ENCODE measurements around the gene MVB12B. TPM values are rescaled to one million over a fixed set of nuclear protein-coding genes. Genes with fewer than 3 reads are reported as not detected.

MVB12B gene
- total RNA-seq, 1 experiment from 2014 or later: 5.7 TPM

GRCh38 chr9:126389992-126390391, 63.4 kb downstream of the MVB12B start:
- no peaks in the 10 kb centered on the region for H3K36me3 Mint-ChIP-seq
- H3K4me3 Mint-ChIP-seq: no peak overlapping the region
- H3K27me3 Mint-ChIP-seq (ENCODE audit: low read depth): no peaks in the 10 kb centered on the region
- peak overlapping the region; percentile 81 for H3K27ac Mint-ChIP-seq
- ChIA-PET POLR2A (no interaction called here), CTCF (no interaction called here)
- TF ChIP-seq ZBTB43 (CRISPR knock-in tag; IDR thresholded peaks at IDR 0.05) (no peak), KAT7 (CRISPR knock-in tag; IDR thresholded peaks at IDR 0.05; ENCODE audit: borderline replicate concordance) (no peak), NR2C2 (CRISPR knock-in tag; IDR thresholded peaks at IDR 0.05) (no peak), ZNF396 (CRISPR knock-in tag; IDR thresholded peaks at IDR 0.05; ENCODE audit: borderline replicate concordance) (no peak), NR3C1 (CRISPR knock-in tag; conservative IDR thresholded peaks at IDR 0.05; ENCODE audit: low read depth) (no peak), ZNF423 (CRISPR knock-in tag; IDR thresholded peaks at IDR 0.05) (no peak), ZNF512 (CRISPR knock-in tag; IDR thresholded peaks at IDR 0.05; ENCODE audit: borderline replicate concordance) (no peak), OVOL2 (CRISPR knock-in tag; IDR thresholded peaks at IDR 0.05; ENCODE audit: borderline replicate concordance) (no peak), ZNF263 (CRISPR knock-in tag; IDR thresholded peaks at IDR 0.05; ENCODE audit: low read depth) (no peak), TEAD1 (CRISPR knock-in tag; IDR thresholded peaks at IDR 0.05) (no peak), ZBTB21 (CRISPR knock-in tag; IDR thresholded peaks at IDR 0.05; ENCODE audit: borderline replicate concordance) (no peak), ZSCAN18 (CRISPR knock-in tag; IDR thresholded peaks at IDR 0.05) (no peak), JUN (CRISPR knock-in tag; IDR thresholded peaks at IDR 0.05) (no peak), SMAD4 (CRISPR knock-in tag; IDR thresholded peaks at IDR 0.05) (no peak), FOXP1 (CRISPR knock-in tag; IDR thresholded peaks at IDR 0.05; ENCODE audit: borderline replicate concordance) (no peak), ZNF138 (CRISPR knock-in tag; conservative IDR thresholded peaks at IDR 0.05) (no peak), FOXK1 (CRISPR knock-in tag; IDR thresholded peaks at IDR 0.05) (no peak), ERG (CRISPR knock-in tag; IDR thresholded peaks at IDR 0.05) (no peak)
- TF ChIP-seq, protein P1, sequence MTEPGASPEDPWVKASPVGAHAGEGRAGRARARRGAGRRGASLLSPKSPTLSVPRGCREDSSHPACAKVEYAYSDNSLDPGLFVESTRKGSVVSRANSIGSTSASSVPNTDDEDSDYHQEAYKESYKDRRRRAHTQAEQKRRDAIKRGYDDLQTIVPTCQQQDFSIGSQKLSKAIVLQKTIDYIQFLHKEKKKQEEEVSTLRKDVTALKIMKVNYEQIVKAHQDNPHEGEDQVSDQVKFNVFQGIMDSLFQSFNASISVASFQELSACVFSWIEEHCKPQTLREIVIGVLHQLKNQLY (CRISPR knock-in tag; IDR thresholded peaks at IDR 0.05): no peak
- DNase-seq (ENCODE audit: low spot score) (no peak), ATAC-seq (no peak)
- H3K4me1 Mint-ChIP-seq: peaks cover 29% of the 10 kb centered on the region
- H3K9me3 Mint-ChIP-seq: no peaks in the 10 kb centered on the region

DNA sequence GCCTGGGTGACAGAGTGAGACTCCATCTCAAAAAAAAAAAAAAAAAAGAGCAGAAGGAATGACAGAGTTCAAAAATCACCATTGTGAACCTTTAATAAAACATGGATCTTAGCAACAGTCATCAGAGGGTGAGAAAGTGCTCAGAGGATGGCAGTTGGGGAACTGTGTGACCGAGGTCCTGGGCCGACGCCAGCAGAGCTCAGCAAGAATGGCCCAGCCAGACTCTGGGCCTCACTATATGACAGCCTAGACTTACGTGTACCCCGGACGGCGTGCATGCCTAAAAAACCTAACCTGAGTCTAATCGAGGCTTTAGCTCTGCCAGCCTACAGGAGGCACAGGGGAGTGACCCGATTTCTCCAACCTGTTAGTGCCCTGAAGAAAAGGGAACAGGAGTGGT, 64.3 kb downstream of the MVB12B start:
- Mint-ChIP-seq H3K36me3 (no peaks in the 10 kb centered on the region), H3K27ac (no peak overlapping the region), H3K9me3 (no peaks in the 10 kb centered on the region), H3K27me3 (ENCODE audit: low read depth) (no peaks in the 10 kb centered on the region), H3K4me3 (no peak overlapping the region), H3K4me1 (peaks cover 29% of the 10 kb centered on the region)
- ChIA-PET CTCF (interaction anchor here (0.7 kb wide), 1 partner anchor 50 kb away, joined by 3 read pairs; no protein-coding TSS in a partner anchor), POLR2A (no interaction called here)
- no peak for DNase-seq (ENCODE audit: low spot score)
- ATAC-seq: no peak
- no peak for TF ChIP-seq JAZF1 (CRISPR knock-in tag; IDR thresholded peaks at IDR 0.05)
- TF ChIP-seq ATF1 (CRISPR knock-in tag; IDR thresholded peaks at IDR 0.05): no peak
- TF ChIP-seq ATF3 (CRISPR knock-in tag; conservative IDR thresholded peaks at IDR 0.05): no peak
- no peak for TF ChIP-seq ZNF532 (CRISPR knock-in tag; IDR thresholded peaks at IDR 0.05; ENCODE audit: borderline replicate concordance)
- TF ChIP-seq, protein P1 (CRISPR knock-in tag; IDR thresholded peaks at IDR 0.05): no peak
- TF ChIP-seq ELF4 (CRISPR knock-in tag; IDR thresholded peaks at IDR 0.05; ENCODE audit: low read depth): no peak
- TF ChIP-seq GRHL2 (CRISPR knock-in tag; IDR thresholded peaks at IDR 0.05; ENCODE audit: insufficient replicate concordance, severe bottlenecking): no peak

Measured in WTC11 (cell line).